GM21423 (cell line): ENCODE measurements around the gene MRAP.

ENCODE experiments used
- ATAC-seq: cut with Tn5 transposase; IDR thresholded peaks from one replicate; pipeline ENCODE4 v1.9.1; 2021; ENCODE audit warnings: mild to moderate bottlenecking, moderate library complexity; ENCODE audit not compliant: unreplicated experiment

Gene MRAP

GRCh38 chr21:32347977-32348376, 49.3 kb downstream of the MRAP start:
- ATAC-seq, result no peak

DNA sequence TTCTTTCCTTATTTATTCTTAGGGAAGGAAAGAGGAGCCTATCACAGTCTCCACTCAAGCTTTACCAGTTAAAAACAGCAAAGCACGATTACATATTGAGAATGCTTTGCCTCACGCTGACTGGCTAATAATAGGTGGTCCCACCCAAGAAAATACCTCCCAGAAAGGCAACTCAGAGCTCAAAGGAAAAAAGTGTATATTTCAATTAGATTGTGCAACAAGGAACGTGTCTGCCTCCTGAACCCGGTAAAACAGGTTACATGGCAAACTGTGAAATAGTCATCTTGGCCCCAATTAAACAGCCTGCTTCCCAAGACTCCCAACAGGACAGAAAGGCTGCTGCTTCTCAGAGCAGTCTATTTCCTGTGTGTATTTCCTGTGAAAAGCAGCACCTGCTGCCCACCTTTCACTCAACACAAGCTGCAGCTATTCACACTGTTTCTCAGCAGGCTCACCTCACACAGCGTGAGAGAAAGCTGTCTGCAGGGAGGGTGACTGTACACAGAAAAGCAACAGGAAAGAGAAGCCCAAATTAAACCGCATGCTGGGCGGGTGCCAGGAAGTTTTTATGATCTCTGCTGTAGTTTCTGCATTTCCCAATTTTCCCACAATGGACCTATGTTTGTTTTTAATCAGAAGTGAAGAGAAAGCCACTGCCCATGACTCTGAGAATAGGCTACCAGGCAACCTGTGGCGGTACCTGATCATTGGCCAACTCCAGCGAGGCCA, 50.1 kb downstream of the MRAP start:
- ATAC-seq, result no peak

GRCh38 chr21:32349333-32349944, 50.8 kb downstream of the MRAP start:
- ATAC-seq, result no peak

GRCh38 chr21:32350211-32350980, 51.7 kb downstream of the MRAP start:
- ATAC-seq, result no peak

DNA sequence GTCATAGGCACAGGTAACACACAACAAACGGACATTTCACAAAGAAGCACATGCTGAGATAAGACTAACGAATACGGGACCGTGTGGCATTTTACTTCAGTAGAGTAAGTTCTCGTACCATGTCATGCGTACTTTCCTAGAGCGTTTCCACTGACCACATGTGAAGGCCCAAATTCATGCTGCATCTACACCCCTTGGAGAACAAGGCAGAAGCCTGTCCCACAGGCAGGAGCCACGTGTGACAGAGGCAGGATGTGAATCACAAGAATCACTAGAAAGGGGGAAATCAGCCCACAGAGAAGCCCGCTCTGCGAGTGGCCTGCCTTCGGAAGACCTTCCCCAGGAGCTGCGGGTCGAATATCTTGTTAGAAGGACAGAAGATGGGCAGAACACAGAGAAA, 52.3 kb downstream of the MRAP start:
- ATAC-seq, result no peak

GRCh38 chr21:32351428-32351827, 52.8 kb downstream of the MRAP start:
- no peak for ATAC-seq

- no peak for ATAC-seq
These were observed 53.9 kb downstream of the MRAP start for GRCh38 chr21:32352526-32352925.

- ATAC-seq, result no peak
These were observed 54.5 kb downstream of the MRAP start for GRCh38 chr21:32353002-32353711.

DNA sequence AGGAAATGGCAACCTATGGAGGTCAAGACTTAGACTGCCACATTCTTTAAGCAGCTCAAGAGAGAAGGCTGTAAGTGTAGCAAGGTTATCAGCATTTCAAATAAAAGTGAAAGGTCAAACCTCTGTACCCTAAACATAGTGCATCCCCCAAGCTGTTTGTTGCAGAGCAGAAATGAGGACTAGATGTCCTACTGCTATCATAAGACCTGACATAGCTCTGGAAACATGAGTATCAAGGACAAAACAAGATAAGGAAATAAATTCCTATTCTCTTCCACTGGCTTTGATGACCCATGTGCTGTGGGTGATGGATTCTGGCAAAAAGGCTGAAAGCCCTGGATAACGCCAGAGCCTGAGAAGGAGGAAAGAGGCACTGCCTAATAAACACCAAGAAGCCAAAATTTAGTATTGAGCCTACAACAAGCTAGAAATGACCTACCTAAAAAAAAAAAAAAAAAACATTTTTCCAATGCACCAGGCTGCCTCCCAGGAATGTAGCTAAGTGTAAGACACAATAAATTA, 58.3 kb downstream of the MRAP start:
- ATAC-seq, result no peak

DNA sequence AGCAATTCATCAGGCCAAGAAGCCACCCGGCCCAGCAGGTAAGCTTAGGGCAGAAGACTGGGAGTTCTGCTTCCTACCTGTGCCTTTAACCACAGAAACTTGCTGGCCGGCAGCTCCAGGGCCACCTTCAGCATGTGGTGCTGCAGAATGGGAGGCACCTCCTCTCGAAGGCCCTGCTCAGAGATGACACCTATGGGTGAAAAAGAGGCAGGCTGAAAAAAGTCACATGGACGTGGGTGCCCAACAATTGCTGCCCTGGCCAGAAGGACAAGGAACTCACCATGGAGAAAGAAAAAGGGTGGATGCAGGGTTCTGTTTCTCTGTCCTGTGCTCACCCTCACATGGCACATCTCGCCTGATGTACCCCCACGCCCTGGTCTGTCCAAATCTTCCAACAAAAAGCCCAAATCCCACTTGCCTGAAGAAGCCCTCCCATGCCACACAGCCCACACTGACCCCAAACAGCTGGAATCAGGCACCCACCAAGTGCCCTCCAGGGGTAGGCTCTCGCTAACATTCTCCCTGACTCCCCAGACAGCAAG, 61.1 kb downstream of the MRAP start:
- no peak for ATAC-seq

DNA sequence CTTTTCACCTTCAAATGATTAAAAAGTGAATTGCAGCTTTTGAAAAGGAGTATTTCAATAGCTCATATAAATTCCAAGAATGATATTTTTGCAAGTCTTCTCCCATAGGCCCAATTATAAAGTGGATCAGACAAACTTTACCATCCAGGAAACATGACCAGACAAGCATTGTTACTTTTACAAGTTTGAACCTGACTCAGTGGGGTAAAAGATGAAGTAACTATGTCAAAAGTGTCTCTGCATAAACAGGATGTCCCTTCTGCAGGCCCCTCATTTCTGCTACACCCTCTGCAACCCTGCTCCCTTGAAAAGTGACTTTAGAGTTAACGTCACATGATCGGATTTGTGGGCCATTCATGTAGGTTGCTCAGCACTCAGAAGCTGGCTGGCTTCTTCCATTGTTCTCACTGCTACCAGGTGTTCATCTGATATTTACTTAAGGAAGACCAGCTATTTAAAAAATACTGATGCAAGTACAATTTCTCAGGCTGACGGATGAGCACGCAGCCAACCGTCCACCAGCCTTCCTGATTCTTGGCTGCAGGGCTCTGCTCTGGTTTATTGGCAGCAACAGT, 61.8 kb downstream of the MRAP start:
- no peak for ATAC-seq
